ENCODE measurements around the gene CAPN3. TPM values are rescaled to one million over a fixed set of nuclear protein-coding genes. Genes with fewer than 3 reads are reported as not detected.

CAPN3 gene
- total RNA-seq, 1 donor from 2014 or later = 45.4 TPM

- DNase-seq (no peak), ATAC-seq (no peak)
- intact Hi-C loops (cut with DNase I) = no loop called here
Observed at GRCh38 chr15:42359985-42360384, 684 bp downstream of the CAPN3 start.

GRCh38 chr15:42360535-42361112, 1.3 kb downstream of the CAPN3 start:
- ATAC-seq (no peak), DNase-seq (no peak)
- intact Hi-C loops (cut with DNase I) = no loop called here
- TF ChIP-seq CTCF (IDR thresholded peaks at IDR 0.05) = no peak
- H3K4me1 ChIP-seq = peaks cover 4% of the 10 kb centered on the region
- H3K27me3 ChIP-seq = no peaks in the 10 kb centered on the region
- no peaks in the 10 kb centered on the region for H3K9me3 ChIP-seq
- H3K36me3 ChIP-seq = peaks cover 32% of the 10 kb centered on the region
- no peak overlapping the region for H3K4me3 ChIP-seq
- H3K27ac ChIP-seq = no peak overlapping the region

More at GRCh38 chr15:42359985-42360384, 684 bp downstream of the CAPN3 start:
- Histone ChIP-seq H3K9me3 (no peaks in the 10 kb centered on the region), H3K4me1 (peaks cover 4% of the 10 kb centered on the region), H3K36me3 (peaks cover 39% of the 10 kb centered on the region), H3K4me3 (no peak overlapping the region), H3K27me3 (no peaks in the 10 kb centered on the region), H3K27ac (no peak overlapping the region)
- TF ChIP-seq CTCF (IDR thresholded peaks at IDR 0.05) = no peak

GRCh38 chr15:42363487-42363886, 4.2 kb downstream of the CAPN3 start:
- DNase-seq (no peak), ATAC-seq (no peak)
- H3K36me3 ChIP-seq = peaks cover 19% of the 10 kb centered on the region
- H3K4me3 ChIP-seq = no peak overlapping the region
- H3K27ac ChIP-seq = no peak overlapping the region
- no peak for TF ChIP-seq CTCF (IDR thresholded peaks at IDR 0.05)
- H3K27me3 ChIP-seq = no peaks in the 10 kb centered on the region
- H3K9me3 ChIP-seq = no peaks in the 10 kb centered on the region
- intact Hi-C loops (cut with DNase I) = no loop called here
- peaks cover 4% of the 10 kb centered on the region for H3K4me1 ChIP-seq

GRCh38 chr15:42363942-42364341, 4.6 kb downstream of the CAPN3 start:
- H3K27me3 ChIP-seq = no peaks in the 10 kb centered on the region
- DNase-seq = no peak
- no peak overlapping the region for H3K27ac ChIP-seq
- H3K4me3 ChIP-seq = no peak overlapping the region
- TF ChIP-seq CTCF (IDR thresholded peaks at IDR 0.05) = no peak
- intact Hi-C loops (cut with DNase I) = no loop called here
- no peaks in the 10 kb centered on the region for H3K9me3 ChIP-seq
- H3K36me3 ChIP-seq = peaks cover 19% of the 10 kb centered on the region
- no peak for ATAC-seq
- H3K4me1 ChIP-seq = peaks cover 4% of the 10 kb centered on the region

GRCh38 chr15:42364529-42364928, 5.2 kb downstream of the CAPN3 start:
- intact Hi-C loops (cut with DNase I) = no loop called here
- peaks cover 4% of the 10 kb centered on the region for H3K4me1 ChIP-seq
- TF ChIP-seq CTCF (IDR thresholded peaks at IDR 0.05) = no peak
- H3K27me3 ChIP-seq = no peaks in the 10 kb centered on the region
- H3K36me3 ChIP-seq = peaks cover 15% of the 10 kb centered on the region
- no peaks in the 10 kb centered on the region for H3K9me3 ChIP-seq
- no peak for DNase-seq
- H3K27ac ChIP-seq = no peak overlapping the region
- ATAC-seq = no peak
- no peak overlapping the region for H3K4me3 ChIP-seq

Measured in upper lobe of right lung (tissue), 1 donor.